Measurements from ENCODE around the gene TPH2. TPM values are rescaled to one million over a fixed set of nuclear protein-coding genes. Genes with fewer than 3 reads are reported as not detected.
A peak's percentile ranks its signal among the peaks of the same experiment; 100 is the strongest.

Gene TPH2
- total RNA-seq (2014; rRNA removed; shearing (Covaris generic); ENCODE audit: low replicate concordance) = not detected in 2 replicates

DNA sequence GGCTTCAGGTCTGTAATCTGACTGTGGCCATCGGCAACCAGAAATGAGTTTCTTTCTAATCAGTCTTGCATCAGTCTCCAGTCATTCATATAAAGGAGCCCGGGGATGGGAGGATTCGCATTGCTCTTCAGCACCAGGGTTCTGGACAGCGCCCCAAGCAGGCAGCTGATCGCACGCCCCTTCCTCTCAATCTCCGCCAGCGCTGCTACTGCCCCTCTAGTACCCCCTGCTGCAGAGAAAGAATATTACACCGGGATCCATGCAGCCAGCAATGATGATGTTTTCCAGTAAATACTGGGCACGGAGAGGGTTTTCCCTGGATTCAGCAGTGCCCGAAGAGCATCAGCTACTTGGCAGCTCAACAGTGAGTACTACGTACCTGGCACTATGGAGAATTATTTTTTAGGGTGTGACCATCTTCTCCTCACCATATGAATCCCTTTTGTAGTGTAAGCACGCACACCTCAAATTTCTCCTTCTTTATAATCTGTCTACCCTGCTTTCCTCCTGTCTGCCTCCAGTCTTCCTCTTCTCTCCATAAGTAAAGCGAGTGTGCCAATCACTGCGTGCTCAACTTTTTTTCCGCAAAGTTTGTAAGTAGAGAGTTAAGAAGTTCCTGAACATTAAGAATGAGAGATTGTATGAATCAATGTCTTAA is at the start of gene TPH2:
TSS of gene TPH2 (plus strand) at position 118 of the 658 bp plus-strand sequence. CDS start at position 260, 142 bp downstream.
- in situ Hi-C loops (cut with HindIII; ENCODE audit: low pct_unique_long_range_greater_than_20kb, low sequenced_read_pairs) = no loop called here
- DNase-seq (ENCODE audit: low read depth) = peak; percentile 69

- no peak for DNase-seq (ENCODE audit: low read depth)
- in situ Hi-C loops (cut with HindIII; ENCODE audit: low pct_unique_long_range_greater_than_20kb, low sequenced_read_pairs) = no loop called here
Measured at GRCh38 chr12:71890475-71890874, 48.2 kb upstream of the TPH2 start.

DNA sequence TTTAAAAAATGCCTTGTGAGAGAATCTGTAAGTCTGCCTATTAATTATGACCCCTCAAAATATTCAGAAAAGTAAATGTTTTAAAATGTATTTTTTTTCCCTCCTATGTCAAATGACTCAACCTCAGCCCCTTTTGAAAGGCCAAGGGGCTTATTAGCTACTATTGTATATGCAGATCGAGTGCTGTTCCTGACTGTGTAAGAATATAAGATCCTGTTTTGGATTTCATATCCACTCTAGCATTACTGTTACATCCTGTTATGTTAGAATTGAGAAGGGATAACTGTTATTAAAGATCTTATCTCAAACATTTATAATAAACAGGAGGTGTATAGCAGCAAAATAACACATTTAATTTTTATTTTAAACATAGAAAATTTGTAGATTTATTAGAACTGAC is 46.6 kb upstream of the TPH2 start:
- in situ Hi-C loops (cut with HindIII; ENCODE audit: low pct_unique_long_range_greater_than_20kb, low sequenced_read_pairs) = no loop called here
- DNase-seq (ENCODE audit: low read depth) = no peak

DNA sequence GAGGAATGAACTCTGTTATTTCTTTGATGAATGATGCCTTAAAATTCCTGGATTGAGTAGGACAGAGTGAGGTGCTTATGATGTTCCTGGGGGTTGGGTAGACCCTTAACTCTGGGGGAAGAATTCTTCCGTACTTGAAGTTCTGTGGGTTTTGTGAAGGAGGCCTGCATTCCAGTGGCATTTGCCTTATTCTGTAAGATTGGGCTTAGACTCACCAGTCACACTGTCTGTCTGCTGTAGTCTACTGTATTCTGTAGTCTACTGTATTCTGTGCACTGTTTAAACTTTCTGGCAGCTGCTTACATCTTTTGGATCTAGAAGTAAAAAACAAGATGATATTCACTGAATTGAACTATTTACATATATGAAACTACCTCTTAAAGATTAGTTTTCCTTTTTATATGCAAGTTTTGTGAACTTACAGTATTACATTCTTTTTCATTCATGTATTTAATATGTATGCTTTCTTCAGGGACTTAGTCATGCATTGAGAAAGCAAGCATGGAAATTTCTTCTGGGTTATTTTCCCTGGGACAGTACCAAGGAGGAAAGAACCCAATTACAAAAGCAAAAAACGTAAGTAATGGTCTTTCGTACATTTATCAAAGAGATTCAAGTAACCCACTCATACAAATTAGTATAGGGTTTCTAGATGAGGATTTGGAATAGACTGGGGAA is 42.3 kb upstream of the TPH2 start:
- in situ Hi-C loops (cut with HindIII; ENCODE audit: low pct_unique_long_range_greater_than_20kb, low sequenced_read_pairs) = no loop called here

DNA sequence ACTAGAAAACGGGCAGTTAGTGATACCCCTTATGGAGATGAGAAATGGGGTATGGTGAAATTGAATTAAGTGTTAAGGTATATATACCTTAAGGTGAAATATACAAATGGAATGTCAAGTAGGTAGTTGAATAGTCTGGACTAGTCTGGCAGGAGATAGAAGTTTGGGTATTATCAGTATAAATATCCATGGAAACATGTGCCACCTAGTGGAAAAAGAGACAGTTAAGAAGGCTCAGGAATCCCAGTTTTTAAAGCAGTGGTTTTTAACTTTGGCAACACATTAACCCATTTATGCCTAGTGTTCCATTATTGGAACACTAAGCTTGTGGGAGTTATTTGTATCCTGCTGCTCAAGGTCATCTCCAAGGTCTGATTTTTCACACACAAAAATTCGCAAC is 38.6 kb upstream of the TPH2 start:
- DNase-seq (ENCODE audit: low read depth) = peak; percentile 7
- in situ Hi-C loops (cut with HindIII; ENCODE audit: low pct_unique_long_range_greater_than_20kb, low sequenced_read_pairs) = no loop called here

More for the DNA sequence above, 42.3 kb upstream of the TPH2 start:
- no peak for DNase-seq (ENCODE audit: low read depth)

DNA sequence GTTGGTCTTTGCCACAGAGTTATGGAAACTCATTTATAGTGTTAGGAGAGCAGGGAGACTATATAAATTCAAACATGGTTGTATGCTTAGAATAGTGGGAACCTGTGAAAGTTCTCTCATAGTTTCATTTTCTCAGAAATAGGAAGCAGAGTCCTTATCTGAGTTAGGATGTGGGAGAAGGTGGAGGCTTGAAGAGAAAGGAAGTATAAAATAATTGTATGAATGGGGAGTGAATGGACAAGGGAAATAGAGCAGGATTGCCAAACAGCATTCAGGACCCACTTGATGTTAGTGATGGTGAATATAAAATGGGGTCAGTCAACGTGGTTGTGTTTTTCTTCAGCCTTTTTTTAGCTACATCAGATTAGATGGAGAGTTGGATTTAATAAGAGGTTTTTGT is 34.0 kb upstream of the TPH2 start:
- DNase-seq (ENCODE audit: low read depth) = no peak
- in situ Hi-C loops (cut with HindIII; ENCODE audit: low pct_unique_long_range_greater_than_20kb, low sequenced_read_pairs) = no loop called here

DNA sequence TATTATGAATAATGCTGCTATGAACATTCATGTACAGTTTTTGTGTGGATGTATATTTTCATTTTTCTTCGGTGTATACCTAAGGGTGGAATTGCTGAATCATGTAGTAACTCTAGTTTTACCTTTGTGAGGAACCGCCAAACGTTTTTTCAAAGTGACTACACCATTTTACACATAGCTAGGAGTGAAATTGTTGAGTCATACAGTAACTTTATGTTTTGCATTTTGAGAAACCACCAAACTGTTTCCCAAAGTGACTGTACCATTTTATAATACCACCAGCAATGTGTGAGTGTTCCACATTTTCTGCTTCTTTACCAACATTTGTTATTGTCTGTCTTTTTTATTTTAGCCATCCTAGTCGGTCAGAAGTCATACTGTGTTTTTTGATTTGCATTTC is 3.1 kb upstream of the TPH2 start:
- in situ Hi-C loops (cut with HindIII; ENCODE audit: low pct_unique_long_range_greater_than_20kb, low sequenced_read_pairs) = no loop called here
- DNase-seq (ENCODE audit: low read depth) = no peak

GRCh38 chr12:71940068-71940467 is 1.4 kb downstream of the TPH2 start:
- in situ Hi-C loops (cut with HindIII; ENCODE audit: low pct_unique_long_range_greater_than_20kb, low sequenced_read_pairs) = no loop called here
- no peak for DNase-seq (ENCODE audit: low read depth)

DNA sequence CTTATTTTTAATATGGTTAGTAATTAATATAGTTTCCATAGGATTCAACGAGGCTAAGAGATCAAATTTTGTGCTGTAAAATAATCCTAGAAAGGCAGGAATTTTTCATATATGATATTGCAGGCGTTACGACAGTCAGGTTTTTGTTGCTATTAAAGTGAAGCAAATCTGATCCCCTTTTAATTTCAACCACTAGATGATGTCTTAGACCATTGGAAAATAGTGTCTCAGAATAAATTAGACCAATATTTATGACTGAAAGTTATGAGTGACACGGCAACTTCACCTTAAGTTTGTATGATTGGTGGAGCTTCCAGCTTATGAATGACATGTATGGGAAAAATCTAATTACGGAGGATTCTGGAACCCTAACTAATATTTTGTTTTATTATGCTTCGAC is 2.5 kb downstream of the TPH2 start:
- no peak for DNase-seq (ENCODE audit: low read depth)
- in situ Hi-C loops (cut with HindIII; ENCODE audit: low pct_unique_long_range_greater_than_20kb, low sequenced_read_pairs) = no loop called here

DNA sequence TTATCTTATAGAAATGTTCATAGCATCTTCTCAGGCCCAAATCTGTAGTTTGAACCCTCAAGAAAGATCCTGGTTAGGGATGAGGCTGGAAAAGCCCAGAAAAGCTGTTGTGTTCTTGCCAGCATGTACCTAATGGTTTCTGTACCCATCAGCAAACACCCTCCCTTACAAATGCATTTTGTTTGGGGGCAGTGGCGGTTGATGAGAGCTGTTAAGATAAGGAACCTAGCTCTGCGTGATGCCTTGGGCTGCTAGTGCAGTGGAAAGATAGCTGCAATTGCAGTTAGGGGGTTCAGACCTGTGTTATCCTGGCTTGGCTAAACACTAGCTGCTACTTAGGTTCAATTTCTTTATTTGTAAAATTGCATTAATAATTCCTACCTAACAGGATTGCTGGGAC is 3.6 kb downstream of the TPH2 start:
- DNase-seq (ENCODE audit: low read depth) = no peak
- in situ Hi-C loops (cut with HindIII; ENCODE audit: low pct_unique_long_range_greater_than_20kb, low sequenced_read_pairs) = no loop called here

DNA sequence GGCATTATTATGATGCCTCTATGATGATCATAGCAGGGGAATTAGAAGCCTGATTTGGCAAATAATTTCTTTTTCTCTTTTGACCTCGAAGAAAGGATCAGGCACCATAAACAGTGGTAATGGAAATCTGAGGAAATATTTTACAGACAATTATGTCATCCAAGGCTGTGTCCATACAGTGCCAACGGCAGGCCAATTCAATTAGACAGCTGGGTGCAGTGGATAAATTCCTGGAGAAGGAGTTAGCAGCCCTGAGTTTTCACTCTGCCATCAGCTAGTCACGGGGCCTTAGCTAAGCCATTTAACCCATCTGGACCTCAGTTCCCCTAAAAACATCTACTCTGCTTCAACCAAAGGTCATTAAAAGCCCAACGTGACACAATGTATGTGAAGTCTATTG is 4.1 kb downstream of the TPH2 start:
- no peak for DNase-seq (ENCODE audit: low read depth)
- in situ Hi-C loops (cut with HindIII; ENCODE audit: low pct_unique_long_range_greater_than_20kb, low sequenced_read_pairs) = no loop called here

GRCh38 chr12:71945121-71945520 is 6.5 kb downstream of the TPH2 start:
- in situ Hi-C loops (cut with HindIII; ENCODE audit: low pct_unique_long_range_greater_than_20kb, low sequenced_read_pairs) = no loop called here
- DNase-seq (ENCODE audit: low read depth) = no peak

DNA sequence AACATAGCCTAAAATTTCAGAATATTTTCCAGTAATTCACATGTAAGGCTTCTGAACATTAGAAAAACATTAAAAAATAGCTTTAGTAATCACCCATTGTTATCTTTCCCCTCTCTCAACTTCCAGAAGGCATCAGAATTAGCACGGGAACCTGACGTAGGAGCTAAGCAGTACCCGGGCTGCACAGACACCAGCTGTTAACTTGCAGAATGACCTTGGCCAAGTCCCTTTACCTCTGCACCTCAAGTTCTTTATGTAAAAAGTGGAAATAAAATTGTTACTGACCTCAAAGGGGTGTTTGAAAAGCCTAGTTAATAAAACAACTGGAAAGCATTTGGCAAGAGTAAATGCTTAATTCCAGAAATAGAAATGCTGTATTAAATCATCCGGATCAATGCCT is 7.2 kb downstream of the TPH2 start:
- in situ Hi-C loops (cut with HindIII; ENCODE audit: low pct_unique_long_range_greater_than_20kb, low sequenced_read_pairs) = no loop called here
- DNase-seq (ENCODE audit: low read depth) = no peak

DNA sequence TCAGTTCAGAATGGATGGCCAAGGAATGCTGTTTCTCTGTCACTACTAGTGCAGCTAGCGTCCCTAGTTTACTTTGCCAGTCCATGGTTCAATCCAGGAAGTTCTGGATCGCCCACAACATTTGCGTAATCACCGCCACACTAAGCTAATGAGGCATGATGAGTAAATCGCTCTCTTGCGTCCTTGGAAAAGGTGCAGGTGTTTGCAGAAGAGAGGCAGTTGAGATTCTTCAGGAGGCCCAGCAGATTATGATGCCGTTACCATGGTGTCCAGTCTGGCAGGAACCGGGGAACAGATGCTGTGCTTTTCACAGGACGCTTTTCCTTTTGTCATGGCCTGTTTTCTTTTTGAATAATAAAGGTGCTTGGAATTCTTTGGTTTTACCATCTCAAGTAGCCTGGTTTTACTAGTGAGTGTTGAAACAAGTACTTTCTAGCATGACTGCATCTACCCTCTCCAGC is 9.0 kb downstream of the TPH2 start:
- in situ Hi-C loops (cut with HindIII; ENCODE audit: low pct_unique_long_range_greater_than_20kb, low sequenced_read_pairs) = no loop called here
- peak; percentile 22 for DNase-seq (ENCODE audit: low read depth)

DNA sequence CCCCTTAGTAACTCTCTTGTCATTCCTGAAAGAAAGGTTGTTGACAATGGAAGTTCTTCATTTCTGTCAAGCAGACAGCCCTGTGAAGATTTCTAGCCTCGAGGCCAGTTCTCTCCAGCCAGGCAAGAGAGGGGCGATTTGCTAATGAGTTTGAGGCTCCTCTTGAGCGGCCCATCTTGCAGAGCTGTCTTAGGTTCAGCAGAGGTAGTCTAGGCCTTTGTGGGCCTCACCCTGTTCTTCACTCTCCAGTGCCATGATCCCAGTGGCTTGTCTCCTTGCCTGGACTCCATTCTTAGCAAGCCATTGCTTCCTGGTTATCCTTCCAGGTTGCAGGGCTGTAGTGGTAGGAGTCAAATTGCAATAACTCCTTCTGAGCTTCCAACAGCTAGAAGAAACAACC is 9.7 kb downstream of the TPH2 start:
- in situ Hi-C loops (cut with HindIII; ENCODE audit: low pct_unique_long_range_greater_than_20kb, low sequenced_read_pairs) = no loop called here
- no peak for DNase-seq (ENCODE audit: low read depth)

DNA sequence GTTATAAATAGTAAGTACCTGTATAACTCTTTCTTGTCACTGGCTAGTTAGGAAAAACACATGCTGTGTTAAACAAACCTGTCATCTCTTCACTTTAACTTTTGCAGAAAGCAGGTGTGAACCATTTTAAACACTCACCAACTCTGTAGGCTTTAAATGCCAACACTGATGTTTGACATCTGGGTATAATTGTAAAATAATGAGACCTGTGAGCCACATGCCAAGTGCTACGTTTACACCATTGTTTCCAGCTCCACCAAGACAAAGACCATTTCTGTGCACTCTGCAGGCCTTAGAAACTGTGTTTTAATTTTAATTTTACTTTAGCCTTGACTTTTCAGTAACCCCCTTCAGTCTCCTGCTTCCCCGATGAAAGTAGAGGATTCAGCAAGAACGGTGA is 11.0 kb downstream of the TPH2 start:
- DNase-seq (ENCODE audit: low read depth) = no peak
- in situ Hi-C loops (cut with HindIII; ENCODE audit: low pct_unique_long_range_greater_than_20kb, low sequenced_read_pairs) = no loop called here

DNA sequence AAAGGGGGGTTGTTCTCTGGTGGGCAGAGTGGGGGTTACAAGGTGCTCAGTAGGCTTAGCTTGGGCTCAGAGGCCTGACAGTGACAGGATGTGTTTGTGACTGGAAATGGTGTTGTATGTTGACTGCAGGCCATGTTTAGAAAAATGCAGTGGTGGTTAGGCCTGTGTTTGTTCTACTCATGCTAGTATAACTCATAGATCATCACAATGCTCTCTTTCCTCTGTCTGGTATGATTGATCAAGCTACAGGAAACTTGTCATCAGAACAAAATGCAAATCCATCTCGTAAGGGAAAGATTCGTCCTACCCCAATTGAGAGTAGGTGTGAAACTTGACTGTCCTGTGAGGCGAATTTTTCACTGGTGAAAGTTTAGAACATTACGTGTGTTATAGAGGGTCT is 11.8 kb downstream of the TPH2 start:
- in situ Hi-C loops (cut with HindIII; ENCODE audit: low pct_unique_long_range_greater_than_20kb, low sequenced_read_pairs) = no loop called here
- no peak for DNase-seq (ENCODE audit: low read depth)

GRCh38 chr12:71950819-71951218 is 12.2 kb downstream of the TPH2 start:
- no peak for DNase-seq (ENCODE audit: low read depth)
- in situ Hi-C loops (cut with HindIII; ENCODE audit: low pct_unique_long_range_greater_than_20kb, low sequenced_read_pairs) = no loop called here

DNA sequence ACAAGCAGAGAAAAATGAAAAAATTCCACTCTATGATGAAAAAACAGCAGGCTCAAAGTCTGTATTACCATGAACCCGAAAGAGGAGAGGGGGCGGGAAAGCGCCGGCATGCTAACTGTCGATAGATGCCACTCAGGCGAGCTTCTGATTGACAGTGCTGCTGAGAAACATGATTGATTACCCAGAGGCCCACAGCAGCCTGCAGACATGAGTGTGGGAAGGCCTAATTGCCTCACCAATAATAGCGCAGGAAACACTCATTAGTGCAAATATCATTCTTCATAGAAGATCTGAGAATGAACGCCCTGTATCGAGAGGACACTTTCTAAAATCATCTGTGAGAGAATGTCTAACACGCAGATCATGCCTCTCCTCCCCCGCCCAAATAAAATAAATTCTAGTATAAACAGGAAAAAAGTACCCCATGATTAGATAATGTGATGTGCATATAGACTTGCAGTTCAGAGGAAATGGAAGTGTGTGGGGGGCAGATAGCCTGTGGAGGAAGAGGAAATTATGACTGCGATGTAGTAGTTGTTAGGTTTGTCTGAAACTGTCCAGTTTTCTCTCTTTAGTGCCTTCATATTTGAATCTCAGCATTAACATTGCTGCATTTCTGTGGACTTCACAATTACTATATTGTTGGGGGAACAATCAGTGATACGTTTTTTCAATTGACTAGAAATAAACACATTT is 15.6 kb downstream of the TPH2 start:
- in situ Hi-C loops (cut with HindIII; ENCODE audit: low pct_unique_long_range_greater_than_20kb, low sequenced_read_pairs) = no loop called here

More for the DNA sequence above, 15.6 kb downstream of the TPH2 start:
- DNase-seq (ENCODE audit: low read depth) = no peak
